Measurements from ENCODE around the gene UBE2R2. TPM values are rescaled to one million over a fixed set of nuclear protein-coding genes. Genes with fewer than 3 reads are reported as not detected.

The UBE2R2 gene
- total and polyA plus RNA-seq, 9 donors: 19.6 to 76.0 (median 43.3) TPM

DNA sequence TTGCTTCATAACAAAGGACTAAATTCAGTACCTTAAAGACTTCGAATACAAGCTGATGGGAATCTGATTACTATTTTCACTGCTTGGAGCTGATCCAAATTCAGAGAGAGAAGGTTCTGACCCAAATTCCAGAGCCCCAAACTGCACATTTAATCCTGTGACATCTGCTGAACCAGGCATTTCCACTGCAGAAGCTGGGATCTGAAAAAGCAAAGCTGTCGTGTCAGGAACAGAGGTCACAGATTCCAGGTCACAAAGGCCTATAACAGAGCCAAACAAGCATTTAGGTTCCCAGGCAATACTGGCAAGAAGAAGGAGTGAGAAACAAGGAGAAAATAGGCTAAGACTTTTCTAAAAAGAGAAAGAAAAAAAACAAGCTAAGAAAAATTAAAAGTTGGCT is 126.4 kb downstream of the UBE2R2 start:
- H3K9me3 ChIP-seq: no peaks in the 10 kb centered on the region
- intact Hi-C loops (cut with DNase I): no loop called here
- no peak overlapping the region for H3K4me3 ChIP-seq
- no peak for DNase-seq
- H3K4me1 ChIP-seq (ENCODE audit: insufficient read depth): peaks cover 3% of the 10 kb centered on the region
- TF ChIP-seq POLR2A (IDR thresholded peaks at IDR 0.05) (no peak), EP300 (IDR thresholded peaks at IDR 0.05) (no peak)
- TF ChIP-seq, protein P1, sequence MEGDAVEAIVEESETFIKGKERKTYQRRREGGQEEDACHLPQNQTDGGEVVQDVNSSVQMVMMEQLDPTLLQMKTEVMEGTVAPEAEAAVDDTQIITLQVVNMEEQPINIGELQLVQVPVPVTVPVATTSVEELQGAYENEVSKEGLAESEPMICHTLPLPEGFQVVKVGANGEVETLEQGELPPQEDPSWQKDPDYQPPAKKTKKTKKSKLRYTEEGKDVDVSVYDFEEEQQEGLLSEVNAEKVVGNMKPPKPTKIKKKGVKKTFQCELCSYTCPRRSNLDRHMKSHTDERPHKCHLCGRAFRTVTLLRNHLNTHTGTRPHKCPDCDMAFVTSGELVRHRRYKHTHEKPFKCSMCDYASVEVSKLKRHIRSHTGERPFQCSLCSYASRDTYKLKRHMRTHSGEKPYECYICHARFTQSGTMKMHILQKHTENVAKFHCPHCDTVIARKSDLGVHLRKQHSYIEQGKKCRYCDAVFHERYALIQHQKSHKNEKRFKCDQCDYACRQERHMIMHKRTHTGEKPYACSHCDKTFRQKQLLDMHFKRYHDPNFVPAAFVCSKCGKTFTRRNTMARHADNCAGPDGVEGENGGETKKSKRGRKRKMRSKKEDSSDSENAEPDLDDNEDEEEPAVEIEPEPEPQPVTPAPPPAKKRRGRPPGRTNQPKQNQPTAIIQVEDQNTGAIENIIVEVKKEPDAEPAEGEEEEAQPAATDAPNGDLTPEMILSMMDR (IDR thresholded peaks at IDR 0.05): no peak
- H3K36me3 ChIP-seq: no peaks in the 10 kb centered on the region
- WGBS, 3 donors: 15 to 30% (median 19%) methylated on average over 2 of the region's 2 CpGs
- no peak overlapping the region for H3K27ac ChIP-seq
- H3K27me3 ChIP-seq: no peaks in the 10 kb centered on the region

DNA sequence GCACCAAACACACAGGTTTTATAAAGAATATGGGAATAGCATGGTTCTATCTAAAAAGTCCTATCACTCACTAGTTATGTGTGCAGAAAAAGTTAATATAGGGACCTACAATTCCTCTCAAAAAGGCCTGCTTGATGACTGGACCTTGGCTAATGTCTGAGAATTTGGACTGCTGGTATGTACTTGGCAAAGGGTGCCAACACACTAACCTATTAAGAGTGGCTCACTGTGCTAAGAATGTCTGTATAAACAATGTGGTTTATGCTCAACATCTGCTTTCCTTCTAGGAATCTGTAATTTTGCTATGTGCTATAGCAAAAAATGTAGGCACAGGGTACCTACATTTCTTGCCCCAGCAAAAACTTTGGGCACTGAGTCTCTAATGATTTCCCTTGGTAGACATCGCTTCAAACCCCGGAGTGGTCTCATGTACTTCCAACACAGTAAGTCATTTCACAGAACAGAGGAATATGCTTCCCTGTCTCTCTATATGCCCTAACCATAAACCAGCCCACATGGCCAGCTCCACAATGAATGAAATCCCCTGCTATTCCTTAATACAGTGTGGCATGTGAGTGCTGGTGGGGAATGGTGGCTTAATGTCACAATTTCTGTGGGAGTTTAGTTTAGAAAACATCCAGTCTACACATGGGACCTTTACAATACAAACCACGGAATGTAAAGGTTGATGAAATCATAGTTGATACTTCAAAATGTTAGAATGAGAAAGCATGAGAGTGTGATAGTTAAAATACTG is 130.0 kb downstream of the UBE2R2 start:
- Histone ChIP-seq H3K27me3 (no peaks in the 10 kb centered on the region), H3K4me3 (no peak overlapping the region), H3K27ac (no peak overlapping the region), H3K9me3 (no peaks in the 10 kb centered on the region), H3K4me1 (ENCODE audit: insufficient read depth) (peaks cover 3% of the 10 kb centered on the region), H3K36me3 (no peaks in the 10 kb centered on the region)
- intact Hi-C loops (cut with DNase I): no loop called here
- WGBS, 3 donors: 81 to 86% (median 85%) methylated on average over 3 of the region's 3 CpGs
- DNase-seq: no peak
- TF ChIP-seq, protein P1 (IDR thresholded peaks at IDR 0.05): no peak
- TF ChIP-seq POLR2A (IDR thresholded peaks at IDR 0.05): no peak

DNA sequence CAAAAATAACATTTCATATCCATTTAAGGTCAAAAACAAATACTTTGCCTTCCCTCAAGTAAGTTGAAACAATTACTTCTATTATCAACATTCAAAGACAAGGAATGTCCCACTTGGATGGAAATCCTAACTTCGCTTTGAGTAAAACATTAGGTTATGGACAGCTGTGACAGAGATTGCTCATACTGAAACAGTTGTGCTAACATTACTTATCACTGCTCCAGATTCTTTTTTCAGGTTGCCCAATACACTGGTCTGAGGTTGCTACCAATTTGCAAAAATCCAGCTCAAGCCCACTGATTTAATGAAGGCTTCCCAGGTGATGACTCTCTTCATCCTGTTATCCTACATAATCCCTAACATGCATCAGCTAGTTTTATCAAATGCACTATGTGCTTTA is 133.4 kb downstream of the UBE2R2 start:
- intact Hi-C loops (cut with DNase I): loop anchor here in 2 of 4 donors (10.0 kb wide), 2 partner anchors 64 to 856 kb away; no protein-coding TSS in a partner anchor
- H3K27me3 ChIP-seq: no peaks in the 10 kb centered on the region
- H3K4me3 ChIP-seq: no peak overlapping the region
- no peak for DNase-seq
- 96 to 100% (median 100%) methylated on average over 1 of the region's 1 CpG for WGBS, 3 donors
- TF ChIP-seq, protein P1 (IDR thresholded peaks at IDR 0.05): no peak
- TF ChIP-seq POLR2A (IDR thresholded peaks at IDR 0.05) (no peak), EP300 (IDR thresholded peaks at IDR 0.05) (no peak)
- H3K9me3 ChIP-seq: no peaks in the 10 kb centered on the region
- no peaks in the 10 kb centered on the region for H3K36me3 ChIP-seq
- H3K4me1 ChIP-seq (ENCODE audit: insufficient read depth): no peaks in the 10 kb centered on the region
- H3K27ac ChIP-seq: no peak overlapping the region

DNA sequence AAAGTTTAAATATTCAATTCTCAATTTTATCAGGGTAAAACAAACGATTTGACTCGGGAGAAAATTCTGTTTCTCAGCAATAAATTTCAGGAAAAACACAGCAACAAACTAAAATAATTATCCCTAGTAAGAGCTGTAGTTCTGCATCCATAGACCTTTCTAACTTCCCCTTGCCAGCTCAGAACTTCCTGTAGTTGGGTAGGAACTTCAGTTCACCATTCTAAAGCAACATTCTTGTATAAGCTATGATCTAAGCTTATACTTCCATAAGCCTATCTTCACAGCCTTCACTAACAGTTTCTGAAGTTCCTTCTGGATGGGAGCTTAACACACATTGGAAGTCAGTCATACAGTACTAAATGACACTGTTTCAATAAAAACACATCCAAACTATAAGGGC is 135.1 kb downstream of the UBE2R2 start:
- Histone ChIP-seq H3K4me1 (ENCODE audit: insufficient read depth) (no peaks in the 10 kb centered on the region), H3K27me3 (no peaks in the 10 kb centered on the region), H3K36me3 (no peaks in the 10 kb centered on the region), H3K4me3 (no peak overlapping the region), H3K27ac (no peak overlapping the region), H3K9me3 (no peaks in the 10 kb centered on the region)
- DNase-seq: no peak
- WGBS, 3 donors: 59 to 70% (median 68%) methylated on average over 2 of the region's 2 CpGs
- TF ChIP-seq POLR2A (IDR thresholded peaks at IDR 0.05): no peak
- TF ChIP-seq, protein P1 (IDR thresholded peaks at IDR 0.05): no peak
- intact Hi-C loops (cut with DNase I): loop anchor here in 2 of 4 donors (10.0 kb wide), 2 partner anchors 63 to 857 kb away; no protein-coding TSS in a partner anchor
